NCI-H510A (cell line): Measurements from ENCODE around the gene COL27A1.
"Not testable (repeated sequence)": the region's sequence is repeated elsewhere in the genome, so short reads cannot be mapped to it uniquely, and the experiment has no call there.

Source experiments
- DNase-seq: peaks from one replicate; lab custom pipeline; 2025; lab: John Stamatoyannopoulos, UW

The COL27A1 gene

GRCh38 chr9:114123031-114123977 lies 32.0 kb upstream of the COL27A1 start:
- DNase-seq: no peak

- no peak for DNase-seq
These were observed 31.2 kb upstream of the COL27A1 start for GRCh38 chr9:114124138-114124537.

- no peak for DNase-seq
These were observed 30.5 kb upstream of the COL27A1 start for GRCh38 chr9:114124666-114125475.

DNA sequence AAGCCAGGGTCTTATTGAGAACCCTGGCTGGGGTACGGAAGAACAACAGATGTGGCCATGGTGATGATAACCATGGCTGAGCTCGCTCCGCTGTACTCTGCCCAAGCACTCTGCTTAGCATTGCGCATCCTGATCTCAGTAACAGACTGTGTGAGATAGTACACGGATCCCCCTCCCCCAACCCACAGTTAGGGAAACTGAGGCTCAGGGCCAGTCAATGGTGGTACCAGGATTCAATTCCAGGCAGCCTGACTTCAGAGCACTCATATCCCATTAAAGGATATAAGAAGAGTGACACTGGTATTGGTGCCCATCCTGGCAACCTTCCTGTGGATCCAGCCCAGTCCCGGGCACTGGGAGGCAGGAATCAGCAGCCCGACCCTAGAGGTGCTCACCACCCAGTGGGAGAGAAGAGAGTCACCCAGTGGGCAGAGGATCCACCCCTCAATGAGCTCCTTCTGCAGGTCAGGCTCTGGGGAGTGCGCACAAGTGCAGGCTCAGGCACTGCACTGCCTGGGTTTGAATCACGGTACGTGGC lies 29.8 kb upstream of the COL27A1 start:
- DNase-seq: no peak

GRCh38 chr9:114126247-114127060 lies 28.9 kb upstream of the COL27A1 start:
- DNase-seq: no peak

DNA sequence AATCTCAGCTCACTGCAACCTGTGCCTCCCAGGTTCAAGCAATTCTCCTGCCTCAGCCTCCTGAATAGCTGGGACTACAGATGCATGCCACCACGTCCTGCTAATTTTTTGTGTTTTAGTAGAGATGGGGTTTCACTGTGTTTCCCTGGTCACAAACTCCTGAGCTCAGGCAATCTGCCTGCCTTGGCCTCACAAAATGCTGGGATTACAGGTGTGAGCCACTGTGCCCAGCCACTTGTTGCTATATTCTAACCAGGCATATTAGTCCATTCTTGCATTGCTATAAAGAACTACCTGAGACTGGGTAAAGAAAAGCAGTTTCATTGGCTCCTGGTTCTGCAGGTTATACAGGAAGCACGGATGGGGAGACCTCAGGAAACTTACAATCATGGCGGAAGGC lies 26.6 kb upstream of the COL27A1 start:
- DNase-seq: not testable (repeated sequence)

- DNase-seq: no peak
These were observed 25.2 kb upstream of the COL27A1 start for GRCh38 chr9:114130141-114130540.

DNA sequence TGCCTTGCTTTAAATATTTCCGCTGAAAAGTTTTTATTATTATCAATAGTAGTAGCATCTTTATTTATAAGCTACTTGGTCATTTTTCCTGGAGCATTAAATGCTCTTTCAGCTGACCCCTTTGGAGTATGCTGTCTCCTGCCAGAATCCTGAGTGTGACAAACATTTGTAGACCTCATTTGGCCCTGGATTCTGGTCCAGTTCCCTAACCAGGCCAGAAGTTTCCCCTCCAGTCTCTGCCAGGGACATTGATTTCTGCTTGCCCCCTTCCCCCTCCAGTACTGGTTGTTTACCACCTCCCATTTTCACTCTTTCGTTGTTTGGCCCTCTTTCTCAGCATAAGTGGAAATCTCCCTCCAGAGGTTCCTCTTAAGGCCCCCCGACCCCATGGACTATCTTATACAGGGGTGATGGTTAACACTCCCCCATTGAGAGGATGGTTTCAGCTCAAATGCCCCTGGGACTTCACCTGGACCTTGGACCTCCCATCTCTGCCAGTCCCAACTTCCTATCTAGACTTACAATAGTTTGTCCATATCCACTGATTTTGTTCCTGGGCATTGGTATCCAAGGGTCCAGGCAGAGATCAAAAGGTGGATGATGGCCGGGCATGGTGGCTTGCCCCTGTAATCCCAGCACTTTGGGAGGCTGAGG lies 24.6 kb upstream of the COL27A1 start:
- no peak for DNase-seq

DNA sequence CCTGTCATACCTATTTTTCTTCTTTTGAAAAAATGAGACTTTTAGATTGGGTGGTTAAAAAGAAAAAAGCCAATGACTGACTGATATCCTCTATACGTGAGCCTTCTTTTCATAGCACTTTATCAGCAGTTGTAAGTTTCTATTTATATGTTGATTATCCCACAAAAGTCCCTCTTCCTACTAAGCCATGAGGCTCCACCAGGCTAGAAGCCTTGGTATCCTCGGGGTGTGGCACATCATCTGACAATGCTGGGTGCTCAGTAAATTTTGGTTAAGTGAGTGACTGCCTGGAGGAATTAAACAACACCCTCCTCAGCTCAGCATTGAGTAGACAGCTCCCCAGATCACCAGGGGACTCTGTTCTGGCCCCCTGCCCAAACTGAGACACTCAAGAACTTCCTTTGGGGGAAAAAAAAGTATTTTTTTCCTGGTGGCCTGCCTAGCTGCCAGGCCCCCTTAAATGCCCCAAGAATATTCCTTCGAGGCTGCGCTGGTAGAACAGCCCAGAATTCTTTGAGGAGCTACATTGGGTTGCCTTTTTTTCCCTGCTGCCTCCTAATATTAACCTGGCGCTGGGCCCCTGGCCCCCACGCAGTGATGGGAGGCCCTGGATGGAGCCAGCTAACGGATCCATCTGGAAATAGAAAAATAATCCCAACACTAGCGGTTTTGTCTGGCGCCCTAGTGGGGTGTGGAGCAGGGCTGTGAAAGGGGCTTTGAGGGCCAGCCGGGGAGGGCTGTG lies 23.4 kb upstream of the COL27A1 start:
- DNase-seq: no peak

GRCh38 chr9:114132550-114132918 lies 22.8 kb upstream of the COL27A1 start:
- no peak for DNase-seq

- no peak for DNase-seq
These were observed 20.4 kb upstream of the COL27A1 start for GRCh38 chr9:114134827-114135396.

GRCh38 chr9:114137831-114138230 lies 17.5 kb upstream of the COL27A1 start:
- no peak for DNase-seq

GRCh38 chr9:114138552-114138971 lies 16.8 kb upstream of the COL27A1 start:
- DNase-seq: no peak

- DNase-seq: no peak
These were observed 16.3 kb upstream of the COL27A1 start for GRCh38 chr9:114139071-114139470.

DNA sequence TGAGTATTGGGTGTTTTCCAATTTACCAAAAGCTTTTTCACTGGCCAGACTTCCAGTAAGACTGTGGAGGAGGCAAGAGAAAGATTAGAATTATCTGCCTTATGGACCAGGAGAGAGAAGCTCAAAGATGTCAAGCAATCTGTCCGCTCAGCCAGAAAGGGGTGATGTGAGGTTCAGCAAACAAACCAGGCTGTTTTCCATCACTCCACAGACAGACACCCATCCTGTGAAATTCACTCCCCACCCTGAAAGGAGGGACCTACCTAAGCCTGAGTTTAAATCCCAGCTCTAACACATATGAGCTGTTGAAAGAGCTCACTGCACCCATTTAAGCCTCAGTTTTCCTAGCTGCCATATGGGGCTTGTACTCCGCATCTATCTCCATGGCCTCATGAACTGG lies 14.9 kb upstream of the COL27A1 start:
- DNase-seq: no peak

DNA sequence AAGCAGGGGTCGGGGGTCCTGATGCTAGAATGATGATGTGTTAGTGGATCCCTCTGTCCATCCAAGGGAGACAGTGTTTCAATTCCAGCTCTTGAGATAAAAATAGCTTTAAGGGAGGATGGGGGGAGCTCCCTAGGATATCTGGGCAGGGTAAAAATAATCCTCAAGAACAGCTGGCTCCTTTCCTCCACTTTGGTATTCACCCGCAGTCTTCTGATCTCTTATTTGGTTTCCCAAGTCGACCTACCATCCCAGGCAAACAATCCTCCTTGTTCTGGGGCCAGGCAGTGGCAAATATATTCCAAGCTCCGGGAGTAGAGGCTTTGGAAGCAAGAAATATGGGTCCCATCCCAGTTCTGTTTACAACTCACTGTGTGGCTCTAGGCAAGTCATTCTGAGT lies 14.5 kb upstream of the COL27A1 start:
- DNase-seq: no peak

GRCh38 chr9:114141553-114142402 lies 13.6 kb upstream of the COL27A1 start:
- no peak for DNase-seq

DNA sequence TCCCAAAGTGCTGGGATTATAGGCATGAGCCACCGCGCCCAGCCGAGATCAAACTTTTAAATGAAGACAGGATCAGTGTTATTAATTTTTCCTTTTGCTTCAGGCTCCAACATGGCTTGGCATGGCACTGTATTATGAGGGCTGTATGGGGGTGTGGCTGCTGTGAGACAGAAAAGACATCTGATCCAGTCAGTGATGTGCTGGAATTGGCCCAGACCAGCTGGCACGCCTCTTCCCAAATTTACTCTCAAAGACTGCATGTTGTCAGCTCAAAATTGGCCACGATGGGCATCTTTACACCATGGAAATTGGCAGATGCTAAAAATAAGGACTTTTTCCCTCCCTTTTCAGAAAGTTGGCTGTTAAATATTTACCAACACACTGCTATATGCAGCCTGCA lies 12.1 kb upstream of the COL27A1 start:
- DNase-seq: no peak

GRCh38 chr9:114146735-114147134 lies 8.6 kb upstream of the COL27A1 start:
- DNase-seq: no peak
